Endothelial cell of umbilical vein (primary cell): ENCODE results near the gene APOB. TPM values are rescaled to one million over a fixed set of nuclear protein-coding genes. Genes with fewer than 3 reads are reported as not detected.

Experiments used
- BruUV-seq: library from RNA; stranded (reverse); fragments of 400-500 nt; replicated peaks from 2 replicates; lab custom pipeline; 2021; lab: Mats Ljungman, UMichigan
- CTCF ChIA-PET: fragments of 300-600, 350-600 bp; sonication (Branson Sonifier 250); formaldehyde crosslinking; loops from one replicate; lab custom pipeline; 2021; ENCODE audit warnings: antibody characterized with exemption, inconsistent platforms; lab: Charles Lee
- POLR2A ChIA-PET: fragments of 300-600, 350-600 bp; sonication (Branson Sonifier 250); formaldehyde crosslinking; loops from one replicate; lab custom pipeline; 2021; ENCODE audit warnings: antibody characterized with exemption, inconsistent platforms; lab: Charles Lee
- DNase-seq: peaks from one replicate; pipeline ENCODE4 v3.0.0-alpha.2; 2011; ENCODE audit warnings: low read depth, low spot score
- FAIRE-seq: peaks from 2 replicates; lab custom pipeline; 2011; peaks lifted over from hg19 to GRCh38; lab: Jason Lieb, UNC
- H2AFZ ChIP-seq: 2 replicates; pipeline ENCODE4 v1.6.0; 2012; ENCODE audit warnings: low read depth, low read length, control low read depth, inconsistent platforms
- H3K27ac ChIP-seq: 2 replicates; pipeline ENCODE4 v1.5.1; 2011; ENCODE audit warnings: low read depth, mild to moderate bottlenecking, control low read depth, low read length, moderate library complexity; ENCODE audit not compliant: insufficient read depth
- H3K27me3 ChIP-seq, 2 experiments: 2 replicates each; pipeline versions ENCODE4 v1.6.0 to v1.6.1; 2011; ENCODE audit warnings: low read length in 2 of 2, mixed read lengths in 1 of 2; ENCODE audit not compliant: control insufficient read depth in 2 of 2, insufficient read depth in 2 of 2
- H3K36me3 ChIP-seq, 2 experiments: 2 replicates in 1 of 2; 3 replicates in 1 of 2; pipeline ENCODE4 v1.5.1; 2011; ENCODE audit warnings: low read length in 2 of 2, mild to moderate bottlenecking in 1 of 2, moderate library complexity in 1 of 2; ENCODE audit not compliant: control insufficient read depth in 2 of 2, insufficient read depth in 2 of 2; ENCODE audit errors: extremely low read depth in 1 of 2
- H3K4me1 ChIP-seq: 3 replicates; pipeline ENCODE4 v1.5.1; 2011; ENCODE audit warnings: mild to moderate bottlenecking, low read length; ENCODE audit not compliant: control insufficient read depth, insufficient read depth; ENCODE audit errors: extremely low read depth
- H3K4me2 ChIP-seq: 2 replicates; pipeline ENCODE4 v1.6.1; 2011; ENCODE audit warnings: low read length, control low read depth, mixed read lengths; ENCODE audit not compliant: insufficient read depth
- H3K4me3 ChIP-seq, 3 experiments: fragments of 200-600 bp in 1 of 3; sonication (generic), shearing (Covaris generic) in 1 of 3; replicated peaks in 1 of 3; 2 replicates each; pipeline ENCODE4 v1.5.1; 2011 to 2016; ENCODE audit warnings: control low read depth in 3 of 3, low read length in 3 of 3, mild to moderate bottlenecking in 2 of 3, inconsistent platforms in 1 of 3, low read depth in 1 of 3, moderate library complexity in 1 of 3; ENCODE audit not compliant: insufficient read depth in 1 of 3
- H3K79me2 ChIP-seq: 2 replicates; pipeline ENCODE4 v1.6.0; 2012; ENCODE audit warnings: low read length, inconsistent platforms; ENCODE audit not compliant: control insufficient read depth, insufficient read depth
- H3K9ac ChIP-seq: replicated peaks from 2 replicates; pipeline ENCODE3; 2011; ENCODE audit warnings: low read length, control low read depth; ENCODE audit not compliant: insufficient read depth; ENCODE audit errors: extremely low read depth
- H3K9me1 ChIP-seq: replicated peaks from 3 replicates; pipeline ENCODE4 v1.6.0; 2011; ENCODE audit warnings: mild to moderate bottlenecking, low read length; ENCODE audit not compliant: control insufficient read depth, insufficient read depth; ENCODE audit errors: extremely low read depth
- H3K9me3 ChIP-seq: replicated peaks from 2 replicates; pipeline ENCODE4 v1.5.1; 2012; ENCODE audit warnings: low read length, inconsistent platforms; ENCODE audit not compliant: control insufficient read depth, insufficient read depth
- H4K20me1 ChIP-seq: replicated peaks from 2 replicates; pipeline ENCODE3; 2011; ENCODE audit warnings: mild to moderate bottlenecking, low read length; ENCODE audit not compliant: control insufficient read depth, insufficient read depth; ENCODE audit errors: extremely low read depth
- EZH2 ChIP-seq: IDR thresholded peaks from 2 replicates; pipeline ENCODE4 v1.6.1; 2012; ENCODE audit warnings: borderline replicate concordance, low read depth, mild to moderate bottlenecking, moderate library complexity, low read length, inconsistent platforms; ENCODE audit not compliant: severe bottlenecking
- FOS ChIP-seq: IDR thresholded peaks from 2 replicates; pipeline ENCODE4 v1.6.1; 2011; ENCODE audit warnings: mild to moderate bottlenecking, low read length, moderate library complexity, borderline replicate concordance; ENCODE audit not compliant: insufficient read depth
- GATA2 ChIP-seq: IDR thresholded peaks from 2 replicates; pipeline ENCODE4 v1.7.0; 2011; ENCODE audit warnings: low read depth, mild to moderate bottlenecking, moderate library complexity, mixed read lengths, low read length; ENCODE audit not compliant: insufficient read length, insufficient read depth
- JUN ChIP-seq: IDR thresholded peaks from 2 replicates; pipeline ENCODE4 v1.6.1; 2011; ENCODE audit warnings: borderline replicate concordance, low read depth; ENCODE audit not compliant: insufficient read length, insufficient read depth
- MAX ChIP-seq: IDR thresholded peaks from 2 replicates; pipeline ENCODE4 v1.6.1; 2011; ENCODE audit not compliant: insufficient read depth, insufficient read length
- MYC ChIP-seq: IDR thresholded peaks from one replicate; pipeline ENCODE4 v1.6.1; 2011; ENCODE audit warnings: mild to moderate bottlenecking, low read depth, low read length
- POLR2A ChIP-seq: IDR thresholded peaks from 2 replicates; pipeline ENCODE4 v1.6.1; 2012; ENCODE audit warnings: low read depth, mild to moderate bottlenecking, control low read depth, low read length
- POLR2AphosphoS5 ChIP-seq: IDR thresholded peaks from 2 replicates; pipeline ENCODE4 v1.6.1; 2012; ENCODE audit warnings: low read depth, mild to moderate bottlenecking, control low read depth, low read length, moderate library complexity; ENCODE audit not compliant: insufficient read depth
- dilution Hi-C: fragments of 300-500 bp; cut with MboI; formaldehyde crosslinking; loops from one replicate; pipeline ENCODE4 v1.15.0; 2019; ENCODE audit warnings: low sequenced_read_pairs; ENCODE audit not compliant: extremely low pct_ligation_motif_present
- intact Hi-C: fragments of 100-400 bp; cut with micrococcal nuclease; formaldehyde crosslinking; loops from one replicate; pipeline ENCODE4 v1.10.0; 2022
- polyA plus RNA-seq, 4 experiments: library from polyadenylated mRNA; depleted of rRNA in 3 of 4; stranded (reverse) in 3 of 4; unstranded in 1 of 4; fragments of >200 nt; gene quantifications; 2 replicates each; pipeline versions ENCODE4 v1.2.1 to v1.2.3, GENCODE V29; 2011 to 2012; ENCODE audit warnings: missing spikeins in 1 of 4
- total RNA-seq: library from RNA; stranded (reverse); gene quantifications from 2 replicates; pipeline ENCODE4 v1.2.3, GENCODE V29; 2021
- TF ChIP-seq, protein P1 (sequence below), 2 donors: IDR thresholded peaks; 1 replicate in 1 of 2; 2 replicates in 1 of 2; pipeline ENCODE4 v1.5.1; 2011; ENCODE audit warnings: low read length in 2 of 2, mild to moderate bottlenecking in 2 of 2, moderate library complexity in 2 of 2, control low read depth in 1 of 2, inconsistent platforms in 1 of 2, low read depth in 1 of 2; ENCODE audit not compliant: insufficient read depth in 1 of 2; ENCODE audit errors: extremely low read depth in 1 of 2

Gene APOB
- total and polyA plus RNA-seq, 2 donors (not counting 3 experiments of a cell fraction or from before 2014, with no cell fraction given) = 0.07 to 0.09 TPM

DNA sequence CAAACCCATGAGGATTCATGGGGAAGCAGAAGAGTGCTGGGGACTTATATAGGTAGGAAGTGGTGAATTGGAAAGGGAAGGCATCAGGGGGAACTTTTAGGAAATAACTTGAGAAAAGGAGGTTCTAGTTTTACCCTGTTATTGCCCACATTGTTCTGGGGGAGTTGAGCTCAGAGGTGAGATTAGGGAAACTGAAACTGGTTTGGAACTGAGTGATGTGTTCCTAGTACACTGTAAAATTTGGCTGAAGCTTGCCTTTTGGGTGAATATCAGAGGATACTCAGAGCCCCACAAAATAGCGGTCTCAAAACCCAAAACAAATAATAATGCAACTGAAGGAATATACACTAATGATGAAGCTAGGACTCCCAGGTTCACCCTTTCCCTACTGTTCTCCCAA is 39.6 kb upstream of the APOB start:
- intact Hi-C loops = no loop called here
- Histone ChIP-seq H4K20me1 (no peaks in the 10 kb centered on the region), H3K4me2 (no peak overlapping the region), H3K4me3 (no peak overlapping the region), H3K36me3 (no peaks in the 10 kb centered on the region), H3K4me1 (no peaks in the 10 kb centered on the region), H3K9ac (no peak overlapping the region), H3K27ac (no peak overlapping the region), H3K9me3 (no peaks in the 10 kb centered on the region), H3K9me1 (no peaks in the 10 kb centered on the region), H2AFZ (no peak overlapping the region), H3K79me2 (no peaks in the 10 kb centered on the region), H3K27me3 (no peaks in the 10 kb centered on the region)
- POLR2A ChIA-PET = no interaction called here
- BruUV-seq = no TSS peak
- CTCF ChIA-PET = no interaction called here
- TF ChIP-seq FOS = no peak
- no peak for TF ChIP-seq MYC
- TF ChIP-seq GATA2 = no peak
- TF ChIP-seq MAX = no peak
- no peak for TF ChIP-seq JUN
- TF ChIP-seq POLR2A = no peak
- TF ChIP-seq POLR2AphosphoS5 = no peak
- TF ChIP-seq, protein P1, sequence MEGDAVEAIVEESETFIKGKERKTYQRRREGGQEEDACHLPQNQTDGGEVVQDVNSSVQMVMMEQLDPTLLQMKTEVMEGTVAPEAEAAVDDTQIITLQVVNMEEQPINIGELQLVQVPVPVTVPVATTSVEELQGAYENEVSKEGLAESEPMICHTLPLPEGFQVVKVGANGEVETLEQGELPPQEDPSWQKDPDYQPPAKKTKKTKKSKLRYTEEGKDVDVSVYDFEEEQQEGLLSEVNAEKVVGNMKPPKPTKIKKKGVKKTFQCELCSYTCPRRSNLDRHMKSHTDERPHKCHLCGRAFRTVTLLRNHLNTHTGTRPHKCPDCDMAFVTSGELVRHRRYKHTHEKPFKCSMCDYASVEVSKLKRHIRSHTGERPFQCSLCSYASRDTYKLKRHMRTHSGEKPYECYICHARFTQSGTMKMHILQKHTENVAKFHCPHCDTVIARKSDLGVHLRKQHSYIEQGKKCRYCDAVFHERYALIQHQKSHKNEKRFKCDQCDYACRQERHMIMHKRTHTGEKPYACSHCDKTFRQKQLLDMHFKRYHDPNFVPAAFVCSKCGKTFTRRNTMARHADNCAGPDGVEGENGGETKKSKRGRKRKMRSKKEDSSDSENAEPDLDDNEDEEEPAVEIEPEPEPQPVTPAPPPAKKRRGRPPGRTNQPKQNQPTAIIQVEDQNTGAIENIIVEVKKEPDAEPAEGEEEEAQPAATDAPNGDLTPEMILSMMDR (IDR thresholded peaks at IDR 0.05; ENCODE audit: extremely low read depth in 1 of 2, insufficient read depth in 1 of 2, low read depth in 1 of 2, low read length in 2 of 2) = no peak
- TF ChIP-seq EZH2 = no peak
- dilution Hi-C loops = no loop called here
- no peak for DNase-seq
- no peak for FAIRE-seq
